Activated CD4-positive, alpha-beta T cell treated with anti-CD3 and anti-CD28 coated beads, Interleukin-10, Interleukin-2, amounts not matched to agents 100 ng/mL and 50 ng/mL, durations not matched to agents 16 hours and 8 hours (primary cell): ENCODE data around the gene NUP210.
"Not testable (repeated sequence)": the region's sequence is repeated elsewhere in the genome, so short reads cannot be mapped to it uniquely, and the experiment has no call there.

ENCODE experiments used
- DNase-seq: peaks from one replicate; pipeline ENCODE4 v3.0.0-alpha.2; 2020

The NUP210 gene

DNA sequence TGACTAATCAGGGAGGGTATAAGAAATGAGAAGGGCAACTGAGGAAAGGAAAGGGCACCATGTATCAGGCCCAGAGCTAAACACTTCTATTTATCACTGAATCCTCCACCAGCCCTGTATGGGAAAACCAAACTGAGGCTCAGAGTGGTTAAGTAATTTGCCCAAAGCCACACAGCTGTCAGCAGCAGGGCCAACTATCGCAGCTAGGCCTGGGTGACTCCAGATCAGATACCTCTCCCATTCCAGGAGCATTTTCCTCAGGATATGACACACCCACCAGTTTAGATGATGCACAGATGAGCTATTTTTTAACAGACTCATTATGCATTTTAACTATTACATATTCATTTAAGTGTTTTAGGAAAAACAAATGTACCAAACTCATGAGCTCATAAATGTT is 14.5 kb downstream of the NUP210 start:
- no peak for DNase-seq

- no peak for DNase-seq
Measured at GRCh38 chr3:13404626-13405452, 15.3 kb downstream of the NUP210 start.

GRCh38 chr3:13403847-13404246 is 16.3 kb downstream of the NUP210 start:
- DNase-seq = no peak

DNA sequence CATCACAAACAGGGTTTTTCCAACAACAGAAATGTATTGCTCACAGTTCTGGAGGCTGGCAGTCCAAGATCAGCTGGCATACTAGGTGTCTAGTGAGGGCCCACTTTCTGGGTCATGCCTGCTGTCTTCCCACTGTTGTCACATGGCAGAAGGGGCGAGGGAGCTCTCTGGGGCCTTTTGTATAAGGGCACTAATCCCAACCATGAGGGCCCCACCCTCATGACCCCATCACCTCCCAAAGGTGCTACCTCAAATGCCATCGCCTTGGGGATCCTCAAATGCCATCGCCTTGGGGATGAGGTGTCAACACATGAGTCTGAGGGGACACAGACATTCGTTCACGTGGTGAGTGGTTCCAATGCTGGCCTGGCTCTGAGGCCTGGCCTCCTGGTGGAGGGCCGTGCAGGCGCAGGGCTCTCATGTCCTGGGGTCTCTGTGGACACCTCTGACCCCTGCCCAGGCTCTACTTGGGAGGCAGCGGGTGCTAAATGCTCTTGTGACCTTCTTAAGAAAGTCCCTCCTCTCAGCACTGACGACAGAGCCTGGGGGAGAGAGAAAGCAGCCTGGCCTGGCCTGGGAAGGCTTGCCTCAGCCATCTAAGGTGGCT is 16.8 kb downstream of the NUP210 start:
- no peak for DNase-seq

DNA sequence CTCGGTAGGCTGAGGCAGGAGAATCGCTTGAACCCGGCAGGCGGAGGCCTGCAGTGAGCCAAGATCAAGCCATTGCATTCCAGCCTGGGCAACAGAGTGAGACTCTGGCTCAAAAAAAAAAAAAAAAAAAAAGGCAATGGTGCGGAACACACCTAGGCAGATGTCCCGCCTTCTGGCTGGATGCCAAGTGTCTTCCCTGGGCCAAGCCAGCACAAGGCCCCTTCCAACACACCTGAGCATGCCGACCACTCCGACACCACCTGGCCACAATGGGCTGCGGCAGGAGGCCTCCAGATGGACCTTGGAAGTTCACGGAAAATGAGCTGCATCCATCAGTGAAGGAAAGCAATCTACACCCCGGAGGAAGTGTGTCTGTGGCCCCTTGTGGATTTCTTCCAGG is 19.0 kb downstream of the NUP210 start:
- DNase-seq = no peak

- no peak for DNase-seq
Measured at GRCh38 chr3:13400114-13400673, 19.9 kb downstream of the NUP210 start.

DNA sequence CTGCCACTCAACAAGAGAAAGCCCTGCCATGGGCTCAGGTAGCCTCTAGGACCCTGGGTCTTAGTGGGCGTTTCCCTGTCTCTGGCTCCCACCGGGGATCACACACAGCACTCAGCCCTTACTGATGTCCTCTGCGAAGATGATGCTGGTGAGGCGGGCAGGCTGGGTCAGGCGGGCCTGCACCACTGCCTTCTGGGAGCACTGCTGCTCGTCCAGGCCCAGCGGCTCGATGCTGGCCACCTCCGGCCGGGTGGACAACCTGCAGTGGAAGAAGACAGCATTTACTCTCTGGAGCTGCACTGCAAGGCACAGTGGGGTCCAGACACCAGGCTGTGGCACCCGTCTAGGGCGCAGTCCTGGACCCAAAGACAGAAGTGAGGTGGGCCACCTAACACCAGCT is 20.5 kb downstream of the NUP210 start:
- no peak for DNase-seq

DNA sequence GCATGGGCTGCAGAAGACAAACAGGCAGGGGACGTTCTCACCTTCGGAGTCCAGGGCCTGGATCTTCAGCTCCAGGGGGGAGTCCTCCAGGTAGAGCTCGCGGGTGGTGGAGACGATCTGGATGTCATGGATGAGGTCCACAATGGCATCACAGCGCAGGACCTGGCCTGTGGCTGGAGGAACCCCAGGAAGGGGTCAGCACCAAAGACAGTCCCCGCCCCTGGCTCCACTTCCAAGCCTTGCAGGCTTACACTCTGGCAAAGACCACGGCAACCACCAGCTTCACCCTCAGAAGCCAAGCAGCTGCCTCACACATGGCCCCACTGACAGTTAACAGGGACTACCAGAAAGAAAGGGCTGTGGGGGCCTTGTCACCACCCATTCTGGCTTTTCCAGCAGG is 22.8 kb downstream of the NUP210 start:
- DNase-seq = no peak

DNA sequence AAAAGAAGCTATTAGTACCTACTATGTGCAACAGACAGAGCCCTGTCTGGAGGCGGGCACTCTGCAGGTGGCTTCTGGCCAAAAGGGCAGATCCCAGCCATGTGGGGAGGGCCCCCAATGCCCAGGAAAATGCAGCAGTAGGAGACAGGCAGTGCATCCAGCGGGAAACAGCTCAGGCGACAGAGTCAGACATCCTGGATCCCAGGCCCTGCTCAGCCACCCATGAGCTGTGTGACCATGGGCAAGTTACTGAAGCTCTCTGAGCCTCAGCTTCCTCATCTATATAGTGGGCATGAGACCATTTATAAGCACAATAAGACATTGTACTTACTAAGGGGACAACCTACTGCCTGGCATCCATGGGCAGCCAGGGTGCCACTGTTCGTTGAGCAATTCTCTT is 25.8 kb downstream of the NUP210 start:
- DNase-seq = no peak

DNA sequence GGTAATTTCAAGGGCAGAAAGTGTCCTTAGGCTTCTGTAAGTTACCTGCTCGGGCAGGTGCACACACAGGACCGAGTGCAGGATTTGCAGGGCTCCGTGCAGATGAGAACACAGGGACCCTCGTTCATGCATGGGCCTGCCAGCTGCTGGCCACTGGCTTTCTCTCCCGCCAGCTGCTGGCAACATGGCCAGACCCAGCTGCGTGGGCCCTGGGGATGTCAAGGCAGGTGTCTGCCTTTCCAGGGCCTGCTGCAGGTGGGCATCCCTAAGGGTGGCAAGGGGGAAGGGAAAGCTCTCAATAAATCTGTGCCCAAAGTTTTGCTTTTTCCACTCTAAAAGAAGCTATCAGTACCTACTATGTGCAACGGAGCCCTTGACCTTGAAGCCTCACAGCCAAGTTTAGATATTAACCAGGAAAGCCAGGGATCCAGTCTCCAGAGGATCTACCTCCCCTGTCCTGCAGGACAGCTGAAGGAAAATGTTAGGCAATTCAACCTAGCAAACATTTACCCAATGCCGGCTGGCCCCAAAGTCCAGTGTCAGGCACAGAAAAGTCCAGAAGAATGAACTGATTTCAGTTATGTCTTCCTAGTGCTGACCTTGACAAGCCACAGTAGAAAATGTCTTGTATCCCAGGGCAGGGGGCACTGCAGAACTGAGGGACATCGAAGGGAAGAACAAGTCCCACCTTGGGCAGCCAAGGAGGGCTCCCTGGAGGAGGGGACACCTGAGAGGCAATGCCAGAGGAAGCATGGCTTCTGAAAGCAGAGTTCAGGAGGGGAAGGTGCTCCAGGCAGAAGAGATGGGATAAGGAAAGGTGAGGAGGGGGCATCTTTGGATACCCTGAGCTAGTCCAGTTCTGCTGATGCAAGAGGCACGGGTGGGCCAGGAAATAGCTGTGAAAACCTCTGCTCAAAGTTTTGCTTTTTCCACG is 26.4 kb downstream of the NUP210 start:
- DNase-seq = no peak

GRCh38 chr3:13391308-13391707 is 28.8 kb downstream of the NUP210 start:
- no peak for DNase-seq

DNA sequence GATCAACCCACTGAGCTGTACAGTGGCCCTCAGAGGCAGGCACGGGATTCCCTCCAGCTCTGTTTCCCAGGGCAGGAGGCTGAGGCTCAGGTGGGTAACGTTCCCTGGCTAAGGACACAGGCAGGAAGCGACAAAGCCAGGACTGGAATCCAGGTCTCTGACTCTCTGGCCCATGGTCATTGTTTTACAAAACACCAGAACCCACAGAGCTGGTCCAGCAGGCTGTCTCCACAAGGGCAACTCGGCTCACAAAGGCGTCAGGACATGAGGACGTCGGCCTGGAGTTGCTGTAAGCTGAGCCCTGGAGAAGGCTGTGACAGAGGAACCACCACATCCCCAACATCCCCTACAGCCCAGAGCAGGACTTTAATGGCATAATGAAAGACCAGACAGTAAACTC is 30.7 kb downstream of the NUP210 start:
- DNase-seq = no peak

DNA sequence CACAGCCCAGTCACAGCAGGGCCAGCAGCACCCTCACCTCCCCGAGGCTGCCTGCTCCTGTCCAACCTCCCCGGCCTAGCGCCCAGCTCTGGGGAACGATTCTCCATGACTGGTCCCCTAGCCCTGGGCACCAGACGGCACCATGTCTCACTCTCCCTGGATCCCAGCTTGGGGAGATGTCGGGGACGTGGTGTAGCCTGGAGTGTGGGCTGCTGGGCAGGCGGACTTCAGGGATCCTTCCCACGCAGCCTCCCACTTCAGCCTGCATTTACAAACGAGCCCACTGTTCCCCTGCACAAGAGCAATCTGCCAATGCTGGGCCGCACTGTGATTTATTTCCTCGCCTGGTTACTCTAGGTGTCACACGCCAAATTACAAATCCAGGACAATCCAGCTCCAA is 31.3 kb downstream of the NUP210 start:
- DNase-seq = no peak

DNA sequence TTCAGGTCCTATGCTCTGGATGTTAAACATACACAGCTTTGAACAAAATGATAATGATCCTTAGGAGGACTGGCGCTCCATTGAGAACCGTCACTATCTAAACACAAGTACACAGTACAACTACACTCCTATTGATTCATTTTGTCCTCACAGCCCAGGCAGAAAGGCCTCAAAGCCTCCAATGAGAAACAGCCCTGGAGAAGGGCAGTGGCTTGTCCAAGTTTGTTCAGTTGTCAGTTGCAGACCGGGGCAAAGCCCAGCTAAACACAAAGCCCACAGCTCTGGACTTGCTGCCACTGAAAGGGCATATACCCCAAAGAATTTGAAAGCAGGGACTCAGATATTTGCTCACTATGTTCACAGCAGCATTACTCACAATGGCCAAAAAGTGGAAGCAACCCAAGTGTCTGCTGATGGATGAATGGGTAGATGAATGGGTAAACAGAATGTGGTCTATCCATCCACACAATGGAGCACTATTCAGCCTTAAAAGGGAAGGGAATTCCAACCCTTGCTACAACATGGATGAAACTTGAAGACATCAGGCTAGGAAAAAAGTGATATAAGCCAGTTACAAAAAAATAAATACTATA is 34.7 kb downstream of the NUP210 start:
- no peak for DNase-seq

DNA sequence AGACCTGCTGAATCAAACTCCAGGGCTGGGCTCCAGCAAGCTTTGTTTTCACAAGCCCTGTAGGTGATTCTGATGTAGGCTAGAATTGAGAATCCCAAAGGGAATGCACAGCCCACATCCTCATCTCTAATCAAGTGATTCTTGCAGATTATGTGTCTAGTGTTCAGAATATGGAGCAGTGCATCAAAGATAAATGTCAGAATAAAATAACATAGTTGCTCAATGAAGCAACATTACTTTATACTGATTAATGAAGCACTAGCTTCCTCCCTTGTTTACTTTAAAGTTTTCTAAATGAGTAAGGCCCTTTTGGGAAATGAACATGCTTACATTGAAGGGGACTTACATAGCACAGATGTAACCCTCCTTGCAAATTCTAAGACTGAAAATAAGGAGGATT is 39.2 kb downstream of the NUP210 start:
- no peak for DNase-seq

GRCh38 chr3:13379201-13379830 is 40.8 kb downstream of the NUP210 start:
- DNase-seq = no peak

DNA sequence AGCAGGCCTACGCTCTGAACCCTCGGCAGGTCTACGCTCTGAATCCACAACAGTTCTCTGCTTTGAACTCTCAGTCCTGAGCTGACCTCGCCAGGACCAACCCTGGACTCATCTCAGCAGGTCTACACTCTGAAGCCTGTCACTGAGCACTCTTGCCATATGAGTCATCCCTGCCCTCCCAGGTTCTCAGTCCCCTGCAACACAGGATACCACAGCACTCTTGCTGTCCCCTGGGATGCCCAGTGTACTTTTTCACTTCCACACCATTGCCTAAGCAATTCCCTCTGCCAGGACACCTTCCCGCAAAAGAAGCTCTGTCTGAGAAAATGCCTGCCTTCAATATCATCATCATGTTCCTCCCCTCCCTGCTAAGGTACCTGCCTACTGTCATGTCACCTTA is 42.0 kb downstream of the NUP210 start:
- DNase-seq = no peak

DNA sequence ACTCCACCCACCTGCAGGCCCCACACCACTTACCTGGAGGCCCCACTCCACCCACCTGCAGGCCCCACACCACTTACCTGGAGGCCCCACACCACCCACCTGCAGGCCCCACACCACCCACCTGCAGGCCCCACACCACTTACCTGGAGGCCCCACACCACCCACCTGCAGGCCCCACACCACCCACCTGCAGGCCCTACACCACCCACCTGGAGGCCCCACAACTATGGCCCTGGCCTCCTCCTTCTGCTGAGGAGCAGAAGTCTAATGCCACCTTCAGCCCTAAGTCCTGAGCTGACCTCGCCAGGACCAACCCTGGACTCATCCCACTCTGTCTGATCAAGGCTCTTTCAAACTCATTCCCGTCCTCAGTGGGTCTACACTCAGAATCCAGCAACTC is 42.4 kb downstream of the NUP210 start:
- not testable (repeated sequence) for DNase-seq

DNA sequence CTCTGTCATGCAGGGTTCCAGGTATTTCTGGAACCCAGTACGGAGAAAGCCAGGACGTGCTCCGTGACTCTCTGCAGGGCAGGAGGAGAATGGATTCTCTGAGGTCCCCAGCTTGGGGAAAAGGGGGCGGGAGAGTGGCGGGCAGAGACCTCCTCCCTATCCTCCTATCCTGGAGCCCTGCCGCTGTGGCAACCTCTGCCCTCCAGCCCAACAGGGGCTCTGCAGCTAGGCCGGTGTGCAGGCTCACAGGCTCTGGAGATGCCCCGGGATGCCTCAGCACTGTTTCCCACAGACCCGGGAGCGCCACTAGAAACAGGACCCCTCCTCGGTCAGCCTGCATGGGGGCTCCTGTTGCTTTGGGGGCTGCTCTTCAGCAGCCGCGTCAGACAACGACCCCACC is 43.1 kb downstream of the NUP210 start:
- no peak for DNase-seq

- no peak for DNase-seq
Measured at GRCh38 chr3:13376091-13376490, 44.0 kb downstream of the NUP210 start.

DNA sequence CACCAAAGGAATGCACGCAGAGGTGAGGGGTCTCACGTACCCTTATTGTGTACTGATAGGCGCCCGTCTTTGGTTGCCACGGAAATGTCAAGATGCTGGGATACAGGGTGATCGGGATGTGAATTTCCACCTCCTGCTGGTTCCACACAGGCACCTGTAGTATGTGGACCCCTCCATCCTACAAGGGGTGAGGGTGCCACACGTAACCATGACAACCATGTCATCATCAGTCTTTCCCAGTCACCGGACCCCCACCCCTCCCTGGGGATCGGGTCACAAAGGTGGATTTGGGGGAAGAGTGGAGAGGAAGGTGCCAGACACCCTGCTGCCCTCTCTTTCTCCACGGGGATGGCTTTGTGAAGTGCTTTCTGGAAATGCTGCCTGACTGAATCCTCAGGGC is 44.7 kb downstream of the NUP210 start:
- DNase-seq = no peak

GRCh38 chr3:13373975-13374586 is 46.0 kb downstream of the NUP210 start:
- DNase-seq = no peak
